Measurements from ENCODE around the gene DNAH14. TPM values are rescaled to one million over a fixed set of nuclear protein-coding genes. Genes with fewer than 3 reads are reported as not detected.

Gene DNAH14
- total RNA-seq, 1 donor from 2014 or later = 3.0 TPM

DNA sequence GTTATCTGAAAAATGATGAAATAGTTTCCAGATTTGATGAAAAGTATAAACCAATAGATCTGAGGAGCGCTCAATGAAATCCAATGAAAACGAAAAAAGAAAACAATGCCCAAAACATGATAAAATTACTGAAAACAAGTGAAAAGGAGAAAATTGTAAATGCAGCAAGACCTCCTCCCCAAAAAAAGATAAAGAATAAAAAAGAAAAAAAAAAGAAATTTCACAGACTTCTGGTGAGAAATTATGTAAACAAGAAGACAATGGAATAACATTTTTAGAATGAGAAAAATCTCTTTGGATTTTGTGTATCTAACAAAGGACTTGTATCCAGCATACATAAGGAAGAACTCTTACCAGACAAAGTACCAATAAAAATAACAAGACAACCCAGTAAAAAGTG is 134.2 kb downstream of the DNAH14 start:
- Histone ChIP-seq H3K4me1 (no peaks in the 10 kb centered on the region), H3K9me3 (replicated peaks) (peaks cover 17% of the 10 kb centered on the region), H3K27me3 (ENCODE audit: low read depth) (no peaks in the 10 kb centered on the region), H3K4me3 (no peak overlapping the region), H3K27ac (replicated peaks) (no peak overlapping the region), H3K36me3 (no peaks in the 10 kb centered on the region)
- intact Hi-C loops (cut with micrococcal nuclease) = no loop called here
- DNase-seq = no peak
- TF ChIP-seq, protein P1, sequence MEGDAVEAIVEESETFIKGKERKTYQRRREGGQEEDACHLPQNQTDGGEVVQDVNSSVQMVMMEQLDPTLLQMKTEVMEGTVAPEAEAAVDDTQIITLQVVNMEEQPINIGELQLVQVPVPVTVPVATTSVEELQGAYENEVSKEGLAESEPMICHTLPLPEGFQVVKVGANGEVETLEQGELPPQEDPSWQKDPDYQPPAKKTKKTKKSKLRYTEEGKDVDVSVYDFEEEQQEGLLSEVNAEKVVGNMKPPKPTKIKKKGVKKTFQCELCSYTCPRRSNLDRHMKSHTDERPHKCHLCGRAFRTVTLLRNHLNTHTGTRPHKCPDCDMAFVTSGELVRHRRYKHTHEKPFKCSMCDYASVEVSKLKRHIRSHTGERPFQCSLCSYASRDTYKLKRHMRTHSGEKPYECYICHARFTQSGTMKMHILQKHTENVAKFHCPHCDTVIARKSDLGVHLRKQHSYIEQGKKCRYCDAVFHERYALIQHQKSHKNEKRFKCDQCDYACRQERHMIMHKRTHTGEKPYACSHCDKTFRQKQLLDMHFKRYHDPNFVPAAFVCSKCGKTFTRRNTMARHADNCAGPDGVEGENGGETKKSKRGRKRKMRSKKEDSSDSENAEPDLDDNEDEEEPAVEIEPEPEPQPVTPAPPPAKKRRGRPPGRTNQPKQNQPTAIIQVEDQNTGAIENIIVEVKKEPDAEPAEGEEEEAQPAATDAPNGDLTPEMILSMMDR (IDR thresholded peaks at IDR 0.05; ENCODE audit: borderline replicate concordance) = no peak

DNA sequence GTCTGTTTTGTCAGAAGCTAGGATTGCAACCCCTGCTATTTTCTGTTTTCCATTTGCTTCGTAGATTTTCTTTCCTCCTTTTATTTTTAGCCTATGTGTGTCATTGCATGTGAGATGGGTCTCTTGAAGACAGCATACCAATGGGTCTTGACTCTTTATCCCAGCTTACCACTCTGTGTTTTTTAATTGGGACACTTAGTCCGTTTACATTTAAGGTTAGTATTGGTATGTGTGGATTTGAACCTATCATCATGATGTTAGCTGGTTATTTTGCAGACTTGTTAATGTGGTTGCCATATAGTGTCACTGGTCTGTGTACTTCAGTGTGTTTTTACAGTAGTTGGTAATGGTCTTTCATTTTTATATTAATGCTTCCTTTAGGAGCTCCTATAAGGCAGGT is 141.5 kb downstream of the DNAH14 start:
- H3K27me3 ChIP-seq (ENCODE audit: low read depth) = no peaks in the 10 kb centered on the region
- H3K27ac ChIP-seq (replicated peaks) = no peak overlapping the region
- H3K4me3 ChIP-seq = no peak overlapping the region
- H3K36me3 ChIP-seq = no peaks in the 10 kb centered on the region
- TF ChIP-seq, protein P1 (IDR thresholded peaks at IDR 0.05; ENCODE audit: borderline replicate concordance) = no peak
- intact Hi-C loops (cut with micrococcal nuclease) = no loop called here
- no peak for DNase-seq
- no peaks in the 10 kb centered on the region for H3K4me1 ChIP-seq
- H3K9me3 ChIP-seq (replicated peaks) = peaks cover 50% of the 10 kb centered on the region

DNA sequence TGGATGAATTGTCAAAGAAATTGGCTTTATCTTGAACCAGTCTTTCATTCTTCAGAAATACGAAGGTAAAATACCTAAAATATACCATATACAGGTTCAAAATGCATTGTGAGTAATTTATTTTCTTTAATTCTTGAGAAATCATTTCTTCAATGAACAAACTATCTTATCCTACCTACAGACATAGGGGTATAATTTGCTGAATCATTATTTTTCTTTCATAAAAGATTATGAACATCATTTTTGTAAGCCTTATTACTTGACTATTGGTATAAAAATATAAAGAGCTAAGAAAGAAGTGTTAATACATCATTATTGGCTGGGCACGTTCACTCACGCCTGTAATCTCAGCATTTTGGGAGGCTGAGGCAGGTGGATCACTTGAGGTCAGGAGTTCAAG is 167.7 kb downstream of the DNAH14 start:
- peaks cover 15% of the 10 kb centered on the region for H3K9me3 ChIP-seq (replicated peaks)
- H3K27me3 ChIP-seq (ENCODE audit: low read depth) = no peaks in the 10 kb centered on the region
- DNase-seq = no peak
- no peak overlapping the region for H3K27ac ChIP-seq (replicated peaks)
- no peak overlapping the region for H3K4me3 ChIP-seq
- no peaks in the 10 kb centered on the region for H3K36me3 ChIP-seq
- TF ChIP-seq, protein P1 (IDR thresholded peaks at IDR 0.05; ENCODE audit: borderline replicate concordance) = no peak
- H3K4me1 ChIP-seq = no peaks in the 10 kb centered on the region
- intact Hi-C loops (cut with micrococcal nuclease) = no loop called here

DNA sequence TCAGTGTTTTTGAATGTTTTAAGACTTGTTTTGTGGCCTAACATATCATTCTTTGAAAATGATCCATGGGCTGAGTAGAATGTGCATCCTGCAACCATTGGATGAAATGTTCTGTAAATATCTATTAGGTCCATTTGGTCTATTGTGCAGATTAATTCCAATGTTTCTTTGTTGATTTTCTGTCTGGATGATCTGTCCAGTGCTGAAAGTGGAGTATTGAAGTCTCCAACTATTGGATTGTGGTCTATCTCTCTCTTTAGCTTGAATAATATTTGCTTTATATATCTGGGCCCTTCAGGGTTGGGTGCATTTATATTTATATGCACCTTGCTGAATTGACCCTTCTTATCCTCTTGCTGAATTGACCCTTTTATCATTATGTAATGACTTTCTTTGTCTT is 181.5 kb downstream of the DNAH14 start:
- Histone ChIP-seq H3K4me1 (no peaks in the 10 kb centered on the region), H3K27ac (replicated peaks) (no peak overlapping the region), H3K4me3 (no peak overlapping the region), H3K27me3 (ENCODE audit: low read depth) (no peaks in the 10 kb centered on the region), H3K9me3 (replicated peaks) (no peaks in the 10 kb centered on the region), H3K36me3 (no peaks in the 10 kb centered on the region)
- intact Hi-C loops (cut with micrococcal nuclease) = no loop called here
- no peak for DNase-seq
- TF ChIP-seq, protein P1 (IDR thresholded peaks at IDR 0.05; ENCODE audit: borderline replicate concordance) = no peak

DNA sequence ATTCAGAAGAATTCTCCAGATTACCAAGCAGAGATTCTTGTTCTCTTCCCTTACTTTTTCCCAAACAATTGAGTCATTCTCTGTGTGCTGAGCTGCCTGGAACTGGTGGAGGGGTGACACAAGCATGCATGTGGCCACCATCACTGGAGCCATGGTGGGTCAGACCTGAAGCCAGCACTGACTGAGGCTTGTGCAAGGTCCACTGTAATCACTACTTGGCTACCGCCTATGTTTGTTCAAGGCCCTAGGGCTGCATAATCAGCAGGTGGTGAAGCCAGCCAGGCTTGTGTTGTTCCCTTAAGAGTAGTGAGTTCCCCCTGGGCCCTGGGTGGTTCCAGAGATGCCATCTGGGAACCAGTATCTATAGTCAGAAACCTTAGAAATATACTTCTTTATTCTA is 183.8 kb downstream of the DNAH14 start:
- intact Hi-C loops (cut with micrococcal nuclease) = no loop called here

More for the DNA sequence above, 183.8 kb downstream of the DNAH14 start:
- Histone ChIP-seq H3K9me3 (replicated peaks) (no peaks in the 10 kb centered on the region), H3K36me3 (no peaks in the 10 kb centered on the region), H3K27me3 (ENCODE audit: low read depth) (no peaks in the 10 kb centered on the region), H3K4me1 (no peaks in the 10 kb centered on the region), H3K27ac (replicated peaks) (no peak overlapping the region), H3K4me3 (no peak overlapping the region)
- TF ChIP-seq, protein P1 (IDR thresholded peaks at IDR 0.05; ENCODE audit: borderline replicate concordance) = no peak
- DNase-seq = no peak
